Measurements from ENCODE around the gene PTPN1. TPM values are rescaled to one million over a fixed set of nuclear protein-coding genes. Genes with fewer than 3 reads are reported as not detected.
"Not testable (repeated sequence)": the region's sequence is repeated elsewhere in the genome, so short reads cannot be mapped to it uniquely, and the experiment has no call there.

Gene PTPN1
- total RNA-seq, 1 experiment from 2014 or later, result 118 TPM

- no peak for DNase-seq (ENCODE audit: low read depth, low spot score)
- in situ Hi-C loops (cut with HindIII; ENCODE audit: low pct_unique_long_range_greater_than_20kb, low sequenced_read_pairs), result no loop called here
These were observed 8.0 kb upstream of the PTPN1 start for GRCh38 chr20:50501972-50502745.

- in situ Hi-C loops (cut with HindIII; ENCODE audit: low pct_unique_long_range_greater_than_20kb, low sequenced_read_pairs), result no loop called here
- peak; percentile 67 for DNase-seq (ENCODE audit: low read depth, low spot score)
These were observed 5.9 kb upstream of the PTPN1 start for GRCh38 chr20:50504231-50504823.

GRCh38 chr20:50506270-50506579, 4.0 kb upstream of the PTPN1 start:
- no peak for DNase-seq (ENCODE audit: low read depth, low spot score)
- in situ Hi-C loops (cut with HindIII; ENCODE audit: low pct_unique_long_range_greater_than_20kb, low sequenced_read_pairs), result no loop called here

- in situ Hi-C loops (cut with HindIII; ENCODE audit: low pct_unique_long_range_greater_than_20kb, low sequenced_read_pairs); DNase-seq (ENCODE audit: low read depth, low spot score): not testable (repeated sequence)
These were observed 2.4 kb upstream of the PTPN1 start for GRCh38 chr20:50507745-50508144.

GRCh38 chr20:50508171-50508755, 1.9 kb upstream of the PTPN1 start:
- DNase-seq (ENCODE audit: low read depth, low spot score), result peak; percentile 45
- in situ Hi-C loops (cut with HindIII; ENCODE audit: low pct_unique_long_range_greater_than_20kb, low sequenced_read_pairs), result no loop called here

GRCh38 chr20:50510706-50511542, 741 bp downstream of the PTPN1 start:
- peak; percentile 33 for DNase-seq (ENCODE audit: low read depth, low spot score)
- in situ Hi-C loops (cut with HindIII; ENCODE audit: low pct_unique_long_range_greater_than_20kb, low sequenced_read_pairs), result no loop called here

GRCh38 chr20:50512323-50512722, 2.1 kb downstream of the PTPN1 start:
- in situ Hi-C loops (cut with HindIII; ENCODE audit: low pct_unique_long_range_greater_than_20kb, low sequenced_read_pairs), result no loop called here

GRCh38 chr20:50513169-50514034, 3.2 kb downstream of the PTPN1 start:
- peak; percentile 68 for DNase-seq (ENCODE audit: low read depth, low spot score)
- in situ Hi-C loops (cut with HindIII; ENCODE audit: low pct_unique_long_range_greater_than_20kb, low sequenced_read_pairs), result no loop called here

More at GRCh38 chr20:50512323-50512722, 2.1 kb downstream of the PTPN1 start:
- DNase-seq (ENCODE audit: low read depth, low spot score), result no peak

GRCh38 chr20:50514035-50514337, 3.8 kb downstream of the PTPN1 start:
- no peak for DNase-seq (ENCODE audit: low read depth, low spot score)
- in situ Hi-C loops (cut with HindIII; ENCODE audit: low pct_unique_long_range_greater_than_20kb, low sequenced_read_pairs), result no loop called here

- DNase-seq (ENCODE audit: low read depth, low spot score), result no peak
- in situ Hi-C loops (cut with HindIII; ENCODE audit: low pct_unique_long_range_greater_than_20kb, low sequenced_read_pairs), result no loop called here
These were observed 4.6 kb downstream of the PTPN1 start for GRCh38 chr20:50514750-50515149.

GRCh38 chr20:50515471-50516106, 5.4 kb downstream of the PTPN1 start:
- in situ Hi-C loops (cut with HindIII; ENCODE audit: low pct_unique_long_range_greater_than_20kb, low sequenced_read_pairs), result no loop called here
- DNase-seq (ENCODE audit: low read depth, low spot score), result no peak

GRCh38 chr20:50516180-50516934, 6.2 kb downstream of the PTPN1 start:
- no peak for DNase-seq (ENCODE audit: low read depth, low spot score)
- in situ Hi-C loops (cut with HindIII; ENCODE audit: low pct_unique_long_range_greater_than_20kb, low sequenced_read_pairs), result no loop called here

GRCh38 chr20:50516935-50517816, 7.0 kb downstream of the PTPN1 start:
- no peak for DNase-seq (ENCODE audit: low read depth, low spot score)
- in situ Hi-C loops (cut with HindIII; ENCODE audit: low pct_unique_long_range_greater_than_20kb, low sequenced_read_pairs), result no loop called here

GRCh38 chr20:50517817-50518154, 7.6 kb downstream of the PTPN1 start:
- in situ Hi-C loops (cut with HindIII; ENCODE audit: low pct_unique_long_range_greater_than_20kb, low sequenced_read_pairs), result no loop called here
- DNase-seq (ENCODE audit: low read depth, low spot score), result no peak

- no peak for DNase-seq (ENCODE audit: low read depth, low spot score)
- in situ Hi-C loops (cut with HindIII; ENCODE audit: low pct_unique_long_range_greater_than_20kb, low sequenced_read_pairs), result no loop called here
These were observed 8.1 kb downstream of the PTPN1 start for GRCh38 chr20:50518270-50518721.

Data from SK-MEL-5 (cell line).